ENCODE measurements around the gene SLX4IP. TPM values are rescaled to one million over a fixed set of nuclear protein-coding genes. Genes with fewer than 3 reads are reported as not detected.

SLX4IP gene
- total RNA-seq, 1 experiment from 2014 or later, result 6.4 TPM

- H4K20me1 ChIP-seq (ENCODE audit: low read length), result no peaks in the 10 kb centered on the region
- no peak overlapping the region for H3K27ac ChIP-seq (ENCODE audit: low read length)
- no TSS peak for BruUV-seq (replicated peaks)
- DNase-seq (no peak), ATAC-seq (no peak)
- no peaks in the 10 kb centered on the region for H3K9me2 ChIP-seq (replicated peaks; ENCODE audit: low read length)
- no peak overlapping the region for H2AFZ ChIP-seq (ENCODE audit: low read length)
- H3K4me3 ChIP-seq (ENCODE audit: low read length), result no peak overlapping the region
- no peaks in the 10 kb centered on the region for H3K9me3 ChIP-seq (ENCODE audit: low read length)
- ChIA-PET CTCF (no interaction called here), POLR2A (ENCODE audit: unreplicated experiment) (no interaction called here)
- H3K27me3 ChIP-seq (ENCODE audit: low read length), result no peaks in the 10 kb centered on the region
- H3F3A ChIP-seq (ENCODE audit: low read length, unreplicated experiment), result no peaks in the 10 kb centered on the region
- H3K36me3 ChIP-seq (ENCODE audit: low read depth, low read length), result no peaks in the 10 kb centered on the region
- H3K4me1 ChIP-seq (ENCODE audit: insufficient read depth, low read length), result peaks cover 31% of the 10 kb centered on the region
- H3K9ac ChIP-seq (ENCODE audit: low read length), result no peak overlapping the region
- intact Hi-C loops (cut with micrococcal nuclease), result loop anchor here (5.0 kb wide), 1 partner anchor 46 kb away; no protein-coding TSS in a partner anchor
- no peak overlapping the region for H3K4me2 ChIP-seq (ENCODE audit: low read length)
- peaks cover 22% of the 10 kb centered on the region for H3K79me2 ChIP-seq (ENCODE audit: low read length)
- TF ChIP-seq EZH2 (IDR thresholded peaks at IDR 0.05; ENCODE audit: low read length, unreplicated experiment) (no peak), EZH2phosphoT487 (IDR thresholded peaks at IDR 0.05; ENCODE audit: borderline replicate concordance, low read length) (no peak)
- TF ChIP-seq, protein P1, sequence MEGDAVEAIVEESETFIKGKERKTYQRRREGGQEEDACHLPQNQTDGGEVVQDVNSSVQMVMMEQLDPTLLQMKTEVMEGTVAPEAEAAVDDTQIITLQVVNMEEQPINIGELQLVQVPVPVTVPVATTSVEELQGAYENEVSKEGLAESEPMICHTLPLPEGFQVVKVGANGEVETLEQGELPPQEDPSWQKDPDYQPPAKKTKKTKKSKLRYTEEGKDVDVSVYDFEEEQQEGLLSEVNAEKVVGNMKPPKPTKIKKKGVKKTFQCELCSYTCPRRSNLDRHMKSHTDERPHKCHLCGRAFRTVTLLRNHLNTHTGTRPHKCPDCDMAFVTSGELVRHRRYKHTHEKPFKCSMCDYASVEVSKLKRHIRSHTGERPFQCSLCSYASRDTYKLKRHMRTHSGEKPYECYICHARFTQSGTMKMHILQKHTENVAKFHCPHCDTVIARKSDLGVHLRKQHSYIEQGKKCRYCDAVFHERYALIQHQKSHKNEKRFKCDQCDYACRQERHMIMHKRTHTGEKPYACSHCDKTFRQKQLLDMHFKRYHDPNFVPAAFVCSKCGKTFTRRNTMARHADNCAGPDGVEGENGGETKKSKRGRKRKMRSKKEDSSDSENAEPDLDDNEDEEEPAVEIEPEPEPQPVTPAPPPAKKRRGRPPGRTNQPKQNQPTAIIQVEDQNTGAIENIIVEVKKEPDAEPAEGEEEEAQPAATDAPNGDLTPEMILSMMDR (conservative IDR thresholded peaks at IDR 0.05; ENCODE audit: low read depth, low read length), result no peak
Measured at GRCh38 chr20:10513061-10513460, 78.0 kb downstream of the SLX4IP start.

DNA sequence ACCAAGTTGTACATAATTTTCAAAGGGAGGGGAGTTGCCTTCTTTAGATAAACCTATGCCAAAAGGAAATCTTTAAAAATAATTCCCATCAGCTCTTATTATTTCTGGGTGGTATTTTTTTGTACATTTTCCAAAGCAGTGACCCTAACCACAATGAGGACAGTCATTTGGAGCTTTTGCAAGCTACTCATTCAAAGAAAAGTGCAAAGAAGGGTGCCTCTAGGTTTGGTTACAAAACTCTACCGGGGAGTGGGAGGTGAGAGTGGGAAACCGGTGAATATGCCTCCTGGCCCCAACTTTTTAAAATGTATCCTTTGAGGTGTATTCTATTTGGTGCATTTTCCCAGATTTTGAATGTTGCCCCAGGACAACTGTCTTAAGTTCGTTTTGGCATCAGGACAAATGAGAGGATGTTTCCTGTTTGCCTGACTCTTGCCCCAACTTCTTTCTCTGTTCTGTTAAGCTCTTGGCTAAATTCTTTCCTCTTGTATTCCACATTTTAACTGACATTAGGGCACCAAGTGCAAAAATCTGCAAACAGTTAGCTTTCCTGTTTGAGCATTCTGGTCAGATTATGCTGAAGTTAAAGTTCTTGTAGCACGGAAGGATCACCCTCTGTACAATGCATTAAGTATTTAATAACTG lies 78.9 kb downstream of the SLX4IP start:
- Histone ChIP-seq H2AFZ (ENCODE audit: low read length) (no peak overlapping the region), H3K9me2 (replicated peaks; ENCODE audit: low read length) (no peaks in the 10 kb centered on the region), H3K9me3 (ENCODE audit: low read length) (no peaks in the 10 kb centered on the region), H3F3A (ENCODE audit: low read length, unreplicated experiment) (peaks cover 4% of the 10 kb centered on the region), H3K9ac (ENCODE audit: low read length) (no peak overlapping the region), H3K36me3 (ENCODE audit: low read depth, low read length) (no peaks in the 10 kb centered on the region), H3K27ac (ENCODE audit: low read length) (no peak overlapping the region), H3K27me3 (ENCODE audit: low read length) (no peaks in the 10 kb centered on the region), H3K4me3 (ENCODE audit: low read length) (no peak overlapping the region), H3K79me2 (ENCODE audit: low read length) (peaks cover 22% of the 10 kb centered on the region), H3K4me1 (ENCODE audit: insufficient read depth, low read length) (peaks cover 35% of the 10 kb centered on the region), H4K20me1 (ENCODE audit: low read length) (no peaks in the 10 kb centered on the region), H3K4me2 (ENCODE audit: low read length) (peak overlapping the region; percentile 44)
- BruUV-seq (replicated peaks), result no TSS peak
- ChIA-PET CTCF (no interaction called here), POLR2A (ENCODE audit: unreplicated experiment) (no interaction called here)
- intact Hi-C loops (cut with micrococcal nuclease), result loop anchor here (5.0 kb wide), 1 partner anchor 47 kb away; no protein-coding TSS in a partner anchor
- DNase-seq (peak; percentile 39), ATAC-seq (no peak)
- TF ChIP-seq, protein P1 (conservative IDR thresholded peaks at IDR 0.05; ENCODE audit: low read depth, low read length), result no peak
- TF ChIP-seq EZH2 (IDR thresholded peaks at IDR 0.05; ENCODE audit: low read length, unreplicated experiment) (no peak), EZH2phosphoT487 (IDR thresholded peaks at IDR 0.05; ENCODE audit: borderline replicate concordance, low read length) (no peak)

GRCh38 chr20:10516529-10516928 lies 81.4 kb downstream of the SLX4IP start:
- no peak overlapping the region for H3K9ac ChIP-seq (ENCODE audit: low read length)
- no peak for ATAC-seq
- H3K4me3 ChIP-seq (ENCODE audit: low read length), result no peak overlapping the region
- H3K27me3 ChIP-seq (ENCODE audit: low read length), result no peaks in the 10 kb centered on the region
- peaks cover 13% of the 10 kb centered on the region for H3F3A ChIP-seq (ENCODE audit: low read length, unreplicated experiment)
- intact Hi-C loops (cut with micrococcal nuclease), result no loop called here
- peaks cover 51% of the 10 kb centered on the region for H3K4me1 ChIP-seq (ENCODE audit: insufficient read depth, low read length)
- ChIA-PET POLR2A (ENCODE audit: unreplicated experiment) (no interaction called here), CTCF (no interaction called here)
- TF ChIP-seq, protein P1 (conservative IDR thresholded peaks at IDR 0.05; ENCODE audit: low read depth, low read length), result no peak
- TF ChIP-seq EZH2 (IDR thresholded peaks at IDR 0.05; ENCODE audit: low read length, unreplicated experiment) (no peak), EZH2phosphoT487 (IDR thresholded peaks at IDR 0.05; ENCODE audit: borderline replicate concordance, low read length) (no peak)
- DNase-seq, result no peak
- no TSS peak for BruUV-seq (replicated peaks)
- H3K79me2 ChIP-seq (ENCODE audit: low read length), result peaks cover 25% of the 10 kb centered on the region
- no peaks in the 10 kb centered on the region for H3K9me2 ChIP-seq (replicated peaks; ENCODE audit: low read length)
- H3K36me3 ChIP-seq (ENCODE audit: low read depth, low read length), result no peaks in the 10 kb centered on the region
- H4K20me1 ChIP-seq (ENCODE audit: low read length), result no peaks in the 10 kb centered on the region
- H3K9me3 ChIP-seq (ENCODE audit: low read length), result no peaks in the 10 kb centered on the region
- H3K4me2 ChIP-seq (ENCODE audit: low read length), result no peak overlapping the region
- H3K27ac ChIP-seq (ENCODE audit: low read length), result no peak overlapping the region
- H2AFZ ChIP-seq (ENCODE audit: low read length), result no peak overlapping the region

All from PC-3 (cell line).